ENCODE results near the gene MTA2. TPM values are rescaled to one million over a fixed set of nuclear protein-coding genes. Genes with fewer than 3 reads are reported as not detected.

The MTA2 gene
- total RNA-seq, 1 experiment from 2014 or later, result 135 TPM

DNA sequence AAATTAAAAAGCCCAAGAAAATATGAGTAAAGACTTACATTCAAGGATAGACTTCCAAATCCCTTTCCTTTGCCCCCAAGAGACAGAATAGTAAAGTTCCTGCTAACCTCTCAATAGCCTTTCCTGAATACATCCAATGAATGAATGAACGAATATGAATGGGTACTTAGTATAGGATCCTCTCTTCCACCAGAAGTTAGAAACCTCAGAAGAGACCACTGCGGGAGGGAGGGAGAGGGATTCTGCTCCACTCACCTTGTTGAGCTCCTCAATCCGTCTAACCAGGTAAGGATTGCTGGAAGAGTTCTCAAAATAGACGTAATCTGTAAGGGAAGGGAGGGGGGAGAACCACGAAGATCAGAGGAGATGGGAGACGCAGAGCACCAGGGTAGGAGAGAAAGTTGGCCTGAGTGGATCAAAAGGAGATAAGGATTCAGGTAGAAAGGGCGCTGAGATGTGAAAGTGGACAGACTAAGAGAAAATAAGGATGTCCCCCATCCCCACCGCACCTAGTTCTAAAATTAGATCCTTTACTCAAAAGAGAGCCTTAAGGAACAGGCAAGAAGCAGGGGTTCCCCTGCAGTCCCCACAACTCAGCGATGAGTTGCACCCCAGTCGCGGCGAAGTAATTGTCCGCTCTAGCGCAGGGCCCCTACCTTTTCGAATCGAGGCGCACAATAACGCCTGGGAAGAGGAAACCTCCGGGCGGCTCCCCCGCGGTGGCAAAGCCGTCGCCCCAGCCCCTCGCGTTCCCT lies 1.1 kb downstream of the MTA2 start:
- Mint-ChIP-seq H3K4me3 (ENCODE audit: unreplicated experiment) (peak overlapping the region; percentile 88), H3K9me3 (ENCODE audit: unreplicated experiment) (no peaks in the 10 kb centered on the region), H3K36me3 (ENCODE audit: insufficient read depth, unreplicated experiment) (peaks cover 91% of the 10 kb centered on the region), H3K4me1 (ENCODE audit: low read depth, unreplicated experiment) (peaks cover 36% of the 10 kb centered on the region), H3K27me3 (ENCODE audit: insufficient read depth, unreplicated experiment) (no peaks in the 10 kb centered on the region), H3K27ac (ENCODE audit: unreplicated experiment) (peak overlapping the region; percentile 89)
- H3K36me3 ChIP-seq (ENCODE audit: control insufficient read depth, insufficient read depth, low read length), result peaks cover 3% of the 10 kb centered on the region; the same call in 1 of the 2 replicates
- H3K4me3 ChIP-seq (ENCODE audit: low read depth, low read length), result peak overlapping the region; percentile 97
- ChIA-PET POLR2A (interaction anchor here (0.6 to 2.4 kb wide), 7 partner anchors 9 to 1198 kb away, joined by 3 to 97 read pairs (median 24); partner anchors contain the start of genes B3GAT3, C11orf98, CSKMT and EEF1G), CTCF (interaction anchor here (0.8 to 1.8 kb wide), 3 partner anchors 9 to 40 kb away, joined by 4 to 30 read pairs (median 8); partner anchors contain the start of gene TUT1)
- intact Hi-C loops (cut with micrococcal nuclease; ENCODE audit: unreplicated experiment), result loop anchor here (1.0 kb wide), 1 partner anchor 9 kb away; the partner anchor contains the start of gene TUT1
- H3K9me3 ChIP-seq, result no peaks in the 10 kb centered on the region
- H3K27me3 ChIP-seq (replicated peaks; ENCODE audit: control insufficient read depth, insufficient read depth, low read length), result no peaks in the 10 kb centered on the region
- peaks cover 28% of the 10 kb centered on the region for H3K4me1 ChIP-seq
- TF ChIP-seq, protein P1, sequence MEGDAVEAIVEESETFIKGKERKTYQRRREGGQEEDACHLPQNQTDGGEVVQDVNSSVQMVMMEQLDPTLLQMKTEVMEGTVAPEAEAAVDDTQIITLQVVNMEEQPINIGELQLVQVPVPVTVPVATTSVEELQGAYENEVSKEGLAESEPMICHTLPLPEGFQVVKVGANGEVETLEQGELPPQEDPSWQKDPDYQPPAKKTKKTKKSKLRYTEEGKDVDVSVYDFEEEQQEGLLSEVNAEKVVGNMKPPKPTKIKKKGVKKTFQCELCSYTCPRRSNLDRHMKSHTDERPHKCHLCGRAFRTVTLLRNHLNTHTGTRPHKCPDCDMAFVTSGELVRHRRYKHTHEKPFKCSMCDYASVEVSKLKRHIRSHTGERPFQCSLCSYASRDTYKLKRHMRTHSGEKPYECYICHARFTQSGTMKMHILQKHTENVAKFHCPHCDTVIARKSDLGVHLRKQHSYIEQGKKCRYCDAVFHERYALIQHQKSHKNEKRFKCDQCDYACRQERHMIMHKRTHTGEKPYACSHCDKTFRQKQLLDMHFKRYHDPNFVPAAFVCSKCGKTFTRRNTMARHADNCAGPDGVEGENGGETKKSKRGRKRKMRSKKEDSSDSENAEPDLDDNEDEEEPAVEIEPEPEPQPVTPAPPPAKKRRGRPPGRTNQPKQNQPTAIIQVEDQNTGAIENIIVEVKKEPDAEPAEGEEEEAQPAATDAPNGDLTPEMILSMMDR (IDR thresholded peaks at IDR 0.05; ENCODE audit: insufficient read depth in 1 of 2, low read depth in 1 of 2, low read length in 1 of 2, severe bottlenecking in 1 of 2, unreplicated experiment in 1 of 2), result no peak
- BruUV-seq (replicated peaks), result no TSS peak
- DNase-seq, result no peak

DNA sequence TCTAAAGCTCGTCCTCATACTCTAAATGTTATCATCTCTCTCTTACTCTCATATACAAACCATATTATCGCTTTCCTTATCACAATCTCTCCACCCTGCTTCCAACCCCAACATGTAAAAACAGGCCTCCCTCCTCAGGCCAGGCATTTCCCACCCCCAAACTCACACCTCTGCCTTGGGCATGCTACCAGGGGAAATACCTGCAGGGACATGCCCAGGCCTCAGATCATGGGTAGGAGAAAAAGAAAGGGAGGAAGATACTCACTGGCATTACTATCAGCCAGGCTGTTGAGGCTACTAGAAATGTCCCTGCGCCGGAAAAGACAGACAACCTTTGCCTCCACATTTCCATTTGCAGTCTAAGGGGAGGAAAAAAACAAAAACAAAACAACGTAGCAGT lies 1.8 kb downstream of the MTA2 start:
- TF ChIP-seq, protein P1 (IDR thresholded peaks at IDR 0.05; ENCODE audit: insufficient read depth in 1 of 2, low read depth in 1 of 2, low read length in 1 of 2, severe bottlenecking in 1 of 2, unreplicated experiment in 1 of 2), result no peak
- CTCF ChIA-PET, result interaction anchor here (0.6 to 0.8 kb wide), 2 partner anchors 16 to 30 kb away, joined by 3 to 4 read pairs; no protein-coding TSS in a partner anchor
- peak overlapping the region; percentile 88 for H3K4me3 Mint-ChIP-seq (ENCODE audit: unreplicated experiment)
- intact Hi-C loops (cut with micrococcal nuclease; ENCODE audit: unreplicated experiment), result no loop called here
- peaks cover 3% of the 10 kb centered on the region; the same call in 1 of the 2 replicates for H3K36me3 ChIP-seq (ENCODE audit: control insufficient read depth, insufficient read depth, low read length)
- POLR2A ChIA-PET, result interaction anchor here (0.6 to 2.4 kb wide), 6 partner anchors 8 to 65 kb away, joined by 4 to 97 read pairs (median 4); partner anchors contain the start of genes B3GAT3, C11orf98, CSKMT and EEF1G
- TSS peak; percentile 31 for BruUV-seq (replicated peaks)
- peak overlapping the region; percentile 77 for H3K27ac Mint-ChIP-seq (ENCODE audit: unreplicated experiment)
- peaks cover 92% of the 10 kb centered on the region for H3K36me3 Mint-ChIP-seq (ENCODE audit: insufficient read depth, unreplicated experiment)
- H3K4me1 Mint-ChIP-seq (ENCODE audit: low read depth, unreplicated experiment), result peaks cover 30% of the 10 kb centered on the region
- H3K27me3 ChIP-seq (replicated peaks; ENCODE audit: control insufficient read depth, insufficient read depth, low read length), result no peaks in the 10 kb centered on the region
- no peaks in the 10 kb centered on the region for H3K27me3 Mint-ChIP-seq (ENCODE audit: insufficient read depth, unreplicated experiment)
- peaks cover 28% of the 10 kb centered on the region for H3K4me1 ChIP-seq
- H3K4me3 ChIP-seq (ENCODE audit: low read depth, low read length), result peak overlapping the region; percentile 97
- no peaks in the 10 kb centered on the region for H3K9me3 ChIP-seq
- no peaks in the 10 kb centered on the region for H3K9me3 Mint-ChIP-seq (ENCODE audit: unreplicated experiment)
- DNase-seq, result no peak

DNA sequence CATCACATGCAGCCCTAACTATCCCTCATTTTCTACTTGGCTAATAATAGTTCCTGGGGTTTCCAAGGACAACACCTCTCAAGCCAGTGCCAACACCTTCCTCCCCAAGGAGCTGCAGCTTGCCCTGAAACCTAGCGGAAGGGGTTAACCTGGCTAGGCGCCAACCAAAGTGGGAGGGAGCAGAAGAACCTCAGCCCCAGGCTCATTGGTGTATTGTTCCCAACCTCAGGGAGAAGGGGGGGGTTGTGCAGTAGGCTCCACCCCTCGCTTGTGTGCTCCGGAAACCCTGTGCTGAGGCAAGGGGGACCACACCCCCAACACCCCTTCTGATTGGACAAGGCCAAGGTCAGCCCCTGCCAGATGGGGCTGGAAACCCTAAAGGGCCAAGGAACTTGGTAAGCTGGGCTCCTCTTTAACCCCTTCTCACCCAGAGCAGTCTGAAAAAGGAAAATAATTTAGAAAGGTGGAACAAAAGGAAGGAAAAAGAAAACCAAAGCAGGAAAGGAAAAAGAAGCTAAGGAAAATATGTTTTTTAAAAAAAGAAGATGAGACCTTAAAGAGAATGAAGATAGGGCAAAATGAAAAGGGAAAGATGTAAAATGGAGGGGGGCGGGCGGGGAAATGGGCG lies 2.5 kb downstream of the MTA2 start:
- BruUV-seq (replicated peaks), result no TSS peak

More for the DNA sequence above, 2.5 kb downstream of the MTA2 start:
- ChIA-PET POLR2A (interaction anchor here (0.6 to 0.8 kb wide), 5 partner anchors 23 to 436 kb away, joined by 3 to 5 read pairs (median 4); partner anchors contain the start of genes B3GAT3, C11orf98, CSKMT and EEF1G), CTCF (interaction anchor here (0.6 to 1.1 kb wide), 2 partner anchors 15 to 56 kb away, joined by 3 to 12 read pairs; no protein-coding TSS in a partner anchor)
- Histone ChIP-seq H3K36me3 (ENCODE audit: control insufficient read depth, insufficient read depth, low read length) (peaks cover 3% of the 10 kb centered on the region; the same call in 1 of the 2 replicates), H3K27me3 (replicated peaks; ENCODE audit: control insufficient read depth, insufficient read depth, low read length) (no peaks in the 10 kb centered on the region), H3K4me1 (peaks cover 28% of the 10 kb centered on the region), H3K9me3 (no peaks in the 10 kb centered on the region), H3K4me3 (ENCODE audit: low read depth, low read length) (no peak overlapping the region)
- Mint-ChIP-seq H3K27me3 (ENCODE audit: insufficient read depth, unreplicated experiment) (no peaks in the 10 kb centered on the region), H3K9me3 (ENCODE audit: unreplicated experiment) (no peaks in the 10 kb centered on the region), H3K36me3 (ENCODE audit: insufficient read depth, unreplicated experiment) (peaks cover 98% of the 10 kb centered on the region), H3K27ac (ENCODE audit: unreplicated experiment) (peak overlapping the region; percentile 77), H3K4me1 (ENCODE audit: low read depth, unreplicated experiment) (peaks cover 27% of the 10 kb centered on the region), H3K4me3 (ENCODE audit: unreplicated experiment) (peak overlapping the region; percentile 88)
- TF ChIP-seq, protein P1 (IDR thresholded peaks at IDR 0.05; ENCODE audit: insufficient read depth in 1 of 2, low read depth in 1 of 2, low read length in 1 of 2, severe bottlenecking in 1 of 2, unreplicated experiment in 1 of 2), result no peak
- peak; percentile 92 to 96 for DNase-seq
- intact Hi-C loops (cut with micrococcal nuclease; ENCODE audit: unreplicated experiment), result no loop called here

All from Caco-2 (cell line).